B cell (primary cell): ENCODE results near the gene SLC9A5. TPM values are rescaled to one million over a fixed set of nuclear protein-coding genes. Genes with fewer than 3 reads are reported as not detected.

Experiments used
- ATAC-seq: fragments of 200-7000 bp; cut with Tn5 transposase; one replicate; pipeline ENCODE4 v1.10.0; 2021; ENCODE audit warnings: low read depth, mild to moderate bottlenecking, moderate number of reproducible peaks, moderate library complexity
- CTCF ChIA-PET: fragments of 350-600 bp; sonication (Branson Sonifier 250); formaldehyde crosslinking; loops from one replicate; lab custom pipeline; 2021; ENCODE audit warnings: antibody characterized with exemption, inconsistent platforms; lab: Charles Lee
- POLR2A ChIA-PET: fragments of 350-600 bp; sonication (Branson Sonifier 250); formaldehyde crosslinking; loops from one replicate; lab custom pipeline; 2021; ENCODE audit warnings: antibody characterized with exemption; lab: Charles Lee
- DNase-seq: peaks from one replicate; pipeline ENCODE4 v3.0.0; 2013
- H2AFZ ChIP-seq: 2 replicates; pipeline ENCODE4 v1.6.1; 2012; ENCODE audit warnings: mild to moderate bottlenecking, low read depth, low read length; ENCODE audit not compliant: insufficient read depth, poor library complexity, severe bottlenecking
- H3K27ac ChIP-seq, 2 donors: 1 replicate in 1 of 2; 2 replicates in 1 of 2; pipeline ENCODE4 v1.5.1; 2012 to 2013; ENCODE audit warnings: low read length in 2 of 2, mild to moderate bottlenecking in 2 of 2, moderate library complexity in 1 of 2
- H3K27me3 ChIP-seq, 4 experiments: fragments of 200-600 bp in 1 of 4; sonication (generic) in 1 of 4; replicated peaks in 1 of 4; 1 replicate in 2 of 4; 2 replicates in 2 of 4; pipeline versions ENCODE4 v1.6.1 to v1.7.0; 2013 to 2016; ENCODE audit warnings: low read length in 3 of 4, mild to moderate bottlenecking in 2 of 4, mixed read lengths in 1 of 4, moderate library complexity in 1 of 4; ENCODE audit not compliant: insufficient read depth in 4 of 4, control insufficient read depth in 3 of 4; ENCODE audit errors: control extremely low read depth in 1 of 4
- H3K36me3 ChIP-seq, 2 experiments: replicated peaks in 1 of 2; 1 replicate in 1 of 2; 2 replicates in 1 of 2; pipeline versions ENCODE4 v1.6.1 to v1.7.1; 2013; ENCODE audit warnings: low read length in 1 of 2; ENCODE audit not compliant: insufficient read depth in 2 of 2, control insufficient read depth in 1 of 2; ENCODE audit errors: control extremely low read depth in 1 of 2, extremely low read depth in 1 of 2
- H3K4me1 ChIP-seq, 2 donors: fragments of 200-600 bp in 1 of 2; sonication (generic) in 1 of 2; 1 replicate in 1 of 2; 2 replicates in 1 of 2; pipeline versions ENCODE4 v1.5.1 to v1.6.1; 2013 to 2017; ENCODE audit warnings: low read length in 2 of 2; ENCODE audit not compliant: control insufficient read depth in 2 of 2, insufficient read depth in 2 of 2
- H3K4me2 ChIP-seq: replicated peaks from 2 replicates; pipeline ENCODE3; 2012; ENCODE audit warnings: mild to moderate bottlenecking, low read depth, low read length; ENCODE audit not compliant: poor library complexity, severe bottlenecking
- H3K4me3 ChIP-seq, 5 experiments: fragments of 200-600 bp in 1 of 5; sonication (generic) in 1 of 5; 1 replicate in 3 of 5; 2 replicates in 2 of 5; pipeline versions ENCODE4 v1.5.1 to v1.7.0; 2011 to 2016; ENCODE audit warnings: low read length in 4 of 5, mild to moderate bottlenecking in 4 of 5, low read depth in 2 of 5, control low read depth in 1 of 5, moderate library complexity in 1 of 5; ENCODE audit not compliant: insufficient read depth in 1 of 5; ENCODE audit errors: control extremely low read depth in 1 of 5, extremely low read depth in 1 of 5
- H3K79me2 ChIP-seq: fragments of 200-600 bp; sonication (generic); one replicate; pipeline ENCODE4 v1.6.0; 2016; ENCODE audit warnings: low read length; ENCODE audit not compliant: control insufficient read depth, insufficient read depth
- H3K9ac ChIP-seq: fragments of 200-600 bp; sonication (generic); 2 replicates; pipeline ENCODE4 v1.6.1; 2017; ENCODE audit warnings: mild to moderate bottlenecking, low read length, moderate library complexity
- H3K9me3 ChIP-seq, 3 donors: one replicate each; pipeline versions ENCODE4 v1.6.1 to v1.7.1; 2013; ENCODE audit warnings: low read length in 2 of 3; ENCODE audit not compliant: control insufficient read depth in 2 of 3, insufficient read depth in 1 of 3; ENCODE audit errors: control extremely low read depth in 1 of 3
- H4K20me1 ChIP-seq: 2 replicates; pipeline ENCODE4 v1.6.0; 2012; ENCODE audit warnings: mild to moderate bottlenecking, low read length; ENCODE audit not compliant: insufficient read depth, control insufficient read depth, poor library complexity, severe bottlenecking
- H3K27ac Mint-ChIP-seq: one replicate; pipeline ENCODE4 v1.8.0; 2021; ENCODE audit warnings: mixed read lengths
- H3K27me3 Mint-ChIP-seq: one replicate; pipeline ENCODE4 v1.8.0; 2021; ENCODE audit warnings: mixed read lengths
- H3K4me1 Mint-ChIP-seq: one replicate; pipeline ENCODE4 v1.8.0; 2021; ENCODE audit warnings: mixed read lengths
- H3K4me3 Mint-ChIP-seq: one replicate; pipeline ENCODE4 v1.8.0; 2021; ENCODE audit warnings: mixed read lengths
- H3K9me3 Mint-ChIP-seq: one replicate; pipeline ENCODE4 v1.8.0; 2022; ENCODE audit warnings: mixed read lengths; ENCODE audit not compliant: insufficient read depth
- EZH2 ChIP-seq: IDR thresholded peaks from 2 replicates; pipeline ENCODE4 v1.6.1; 2012; ENCODE audit warnings: borderline replicate concordance, low read depth, mild to moderate bottlenecking, moderate library complexity, low read length; ENCODE audit not compliant: insufficient read depth, poor library complexity, severe bottlenecking
- WGBS: methylation state at CpG from one replicate; pipeline ENCODE4 v1.1.5; 2013; ENCODE audit warnings: missing lambda C conversion rate; ENCODE audit not compliant: insufficient coverage; 5-methylcytosine and 5-hydroxymethylcytosine counted together
- intact Hi-C: fragments of 100-400 bp; cut with micrococcal nuclease; formaldehyde crosslinking; loops from one replicate; pipeline ENCODE4 v1.10.0; 2022
- polyA plus RNA-seq: library from polyadenylated mRNA; depleted of rRNA; stranded (reverse); fragments of >200 nt; gene quantifications from 2 replicates; pipeline ENCODE4 v1.2.3, GENCODE V29; 2012
- total RNA-seq, 2 donors: library from RNA; stranded (reverse); fragments of 120-200 nt in 1 of 2; gene quantifications; 1 replicate in 1 of 2; 2 replicates in 1 of 2; pipeline versions ENCODE4 v1.2.3 to v1.2.4, GENCODE V29; 2013 to 2022
- TF ChIP-seq, protein P1 (sequence below): fragments of 200-600 bp; IDR thresholded peaks from one replicate; pipeline ENCODE4 v1.8.0; 2022; ENCODE audit warnings: antibody characterized with exemption, mild to moderate bottlenecking

The SLC9A5 gene
- total and polyA plus RNA-seq, 2 donors (not counting 1 experiment from before 2014, with no cell fraction given) = 1.7 TPM

DNA sequence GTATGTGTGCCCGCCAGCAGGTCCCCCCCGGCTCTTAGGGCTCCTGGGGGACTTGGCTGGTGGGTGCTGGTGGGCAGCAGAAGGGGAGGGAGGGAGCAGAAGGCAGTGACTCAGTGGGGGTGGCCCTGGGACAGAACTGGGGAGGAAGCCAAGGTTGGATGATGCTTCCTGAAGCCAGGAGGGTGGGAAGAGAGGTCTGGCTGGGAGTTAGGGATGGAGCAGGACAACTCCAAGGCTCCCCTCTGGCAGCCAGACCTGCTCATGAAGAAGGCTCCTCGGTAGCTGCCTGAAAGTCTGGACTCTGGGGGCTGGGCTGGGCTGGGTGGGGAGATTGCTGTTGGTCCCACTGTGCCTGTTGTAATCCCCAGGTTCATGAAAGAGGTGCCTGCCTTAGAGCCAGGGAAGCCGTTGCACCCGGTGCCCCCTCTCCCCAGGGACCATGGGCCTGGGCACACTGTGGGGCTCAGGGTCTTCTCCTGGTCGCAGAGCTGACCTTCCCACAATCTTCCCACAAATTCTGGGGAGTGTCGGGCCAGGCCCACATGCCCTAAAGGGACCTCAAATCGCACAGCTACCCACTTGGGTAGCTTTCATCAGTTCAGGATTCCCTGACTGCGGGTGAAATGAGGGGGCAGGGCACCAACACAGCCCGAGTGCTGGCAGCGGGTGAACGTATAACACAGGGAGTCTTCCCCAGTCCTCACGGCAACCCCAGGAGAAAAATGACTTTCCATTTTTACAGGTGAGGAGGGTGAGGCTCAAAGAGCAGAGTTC, 29.4 kb downstream of the SLC9A5 start:
- peak overlapping the region; percentile 94 for H3K4me2 ChIP-seq
- peak; percentile 25 for DNase-seq
- peak overlapping the region; percentile 56 for H3K27ac Mint-ChIP-seq
- ATAC-seq = no peak
- WGBS = 73% methylated on average over 13 of the region's 13 CpGs
- peak overlapping the region in 1 of 2 donors; percentile 28 for H3K27ac ChIP-seq
- H3K9me3 ChIP-seq = no peaks in the 10 kb centered on the region
- peak overlapping the region; percentile 85 for H3K4me3 Mint-ChIP-seq
- H3K27me3 ChIP-seq = no peaks in the 10 kb centered on the region
- ChIA-PET CTCF (interaction anchor here (0.8 to 1.3 kb wide), 5 partner anchors 9 to 51 kb away, joined by 3 read pairs; partner anchors contain the start of genes FHOD1 and TMEM208), POLR2A (interaction anchor here (0.6 kb wide), 2 partner anchors 48 to 586 kb away, joined by 5 to 6 read pairs; no protein-coding TSS in a partner anchor)
- peak overlapping the region; percentile 91 for H2AFZ ChIP-seq
- H3K4me3 ChIP-seq = peak overlapping the region in 4 of 5 experiments; percentile 51 to 72 (median 58)
- TF ChIP-seq, protein P1, sequence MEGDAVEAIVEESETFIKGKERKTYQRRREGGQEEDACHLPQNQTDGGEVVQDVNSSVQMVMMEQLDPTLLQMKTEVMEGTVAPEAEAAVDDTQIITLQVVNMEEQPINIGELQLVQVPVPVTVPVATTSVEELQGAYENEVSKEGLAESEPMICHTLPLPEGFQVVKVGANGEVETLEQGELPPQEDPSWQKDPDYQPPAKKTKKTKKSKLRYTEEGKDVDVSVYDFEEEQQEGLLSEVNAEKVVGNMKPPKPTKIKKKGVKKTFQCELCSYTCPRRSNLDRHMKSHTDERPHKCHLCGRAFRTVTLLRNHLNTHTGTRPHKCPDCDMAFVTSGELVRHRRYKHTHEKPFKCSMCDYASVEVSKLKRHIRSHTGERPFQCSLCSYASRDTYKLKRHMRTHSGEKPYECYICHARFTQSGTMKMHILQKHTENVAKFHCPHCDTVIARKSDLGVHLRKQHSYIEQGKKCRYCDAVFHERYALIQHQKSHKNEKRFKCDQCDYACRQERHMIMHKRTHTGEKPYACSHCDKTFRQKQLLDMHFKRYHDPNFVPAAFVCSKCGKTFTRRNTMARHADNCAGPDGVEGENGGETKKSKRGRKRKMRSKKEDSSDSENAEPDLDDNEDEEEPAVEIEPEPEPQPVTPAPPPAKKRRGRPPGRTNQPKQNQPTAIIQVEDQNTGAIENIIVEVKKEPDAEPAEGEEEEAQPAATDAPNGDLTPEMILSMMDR = no peak
- TF ChIP-seq EZH2 = no peak
- no peaks in the 10 kb centered on the region for H3K9me3 Mint-ChIP-seq
- intact Hi-C loops = loop anchor here (2.0 kb wide), 1 partner anchor 31 kb away; the partner anchor contains the start of gene FHOD1
- H3K79me2 ChIP-seq = peaks cover 3% of the 10 kb centered on the region
- H3K36me3 ChIP-seq = no peaks in the 10 kb centered on the region
- H3K4me1 ChIP-seq = peaks cover 7 to 11% of the 10 kb centered on the region in 2 donors
- H3K4me1 Mint-ChIP-seq = peaks cover 6% of the 10 kb centered on the region
- H4K20me1 ChIP-seq = no peaks in the 10 kb centered on the region
- H3K9ac ChIP-seq = peak overlapping the region; percentile 72
- no peaks in the 10 kb centered on the region for H3K27me3 Mint-ChIP-seq
